ENCODE results near the gene IMPA2.
"Not testable (repeated sequence)": the region's sequence is repeated elsewhere in the genome, so short reads cannot be mapped to it uniquely, and the experiment has no call there.

IMPA2 gene

DNA sequence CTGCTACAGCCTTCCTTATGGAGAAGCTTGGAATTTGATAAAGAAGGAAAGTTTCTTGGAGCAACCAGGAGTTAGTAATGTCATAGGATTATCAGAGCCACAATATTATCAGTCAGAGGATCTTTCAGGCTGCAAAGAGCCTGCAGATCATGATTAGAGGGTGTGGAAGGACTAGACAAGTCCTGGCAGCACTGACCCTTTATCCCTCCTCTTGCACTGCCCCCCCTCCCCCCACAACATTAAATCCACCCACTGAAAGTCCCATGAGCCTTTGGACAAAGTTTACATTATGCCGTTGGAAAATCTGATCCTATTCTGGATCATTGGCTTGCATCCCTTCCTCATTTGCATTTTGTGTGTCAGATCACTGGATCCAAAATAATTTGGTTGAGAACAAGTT is 18.7 kb upstream of the IMPA2 start:
- no peak for ATAC-seq
- no peak for DNase-seq

DNA sequence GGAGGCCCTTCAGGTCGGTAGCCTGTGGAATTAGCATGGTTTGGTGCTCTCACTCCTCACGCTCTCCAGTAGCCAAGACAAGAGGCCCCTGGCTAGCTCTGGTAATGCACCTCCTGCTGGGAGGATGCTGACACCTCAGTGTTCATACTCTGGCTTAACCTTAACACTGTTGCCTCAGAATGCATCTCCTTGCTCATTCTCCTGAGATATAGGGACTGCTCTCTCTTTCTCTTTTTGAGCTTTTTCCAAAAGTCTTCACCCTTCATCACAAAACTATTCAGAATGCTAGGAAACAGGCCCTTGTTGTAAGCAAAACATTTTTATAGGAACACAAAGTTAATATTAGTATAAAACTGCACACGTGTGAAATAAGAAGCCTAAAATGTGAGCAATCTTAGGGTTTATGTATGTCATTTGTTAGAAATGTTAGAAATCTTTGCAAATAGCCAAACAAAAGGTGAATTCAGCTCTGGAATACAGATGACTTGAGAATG is 17.3 kb upstream of the IMPA2 start:
- ATAC-seq (no peak), DNase-seq (no peak)

DNA sequence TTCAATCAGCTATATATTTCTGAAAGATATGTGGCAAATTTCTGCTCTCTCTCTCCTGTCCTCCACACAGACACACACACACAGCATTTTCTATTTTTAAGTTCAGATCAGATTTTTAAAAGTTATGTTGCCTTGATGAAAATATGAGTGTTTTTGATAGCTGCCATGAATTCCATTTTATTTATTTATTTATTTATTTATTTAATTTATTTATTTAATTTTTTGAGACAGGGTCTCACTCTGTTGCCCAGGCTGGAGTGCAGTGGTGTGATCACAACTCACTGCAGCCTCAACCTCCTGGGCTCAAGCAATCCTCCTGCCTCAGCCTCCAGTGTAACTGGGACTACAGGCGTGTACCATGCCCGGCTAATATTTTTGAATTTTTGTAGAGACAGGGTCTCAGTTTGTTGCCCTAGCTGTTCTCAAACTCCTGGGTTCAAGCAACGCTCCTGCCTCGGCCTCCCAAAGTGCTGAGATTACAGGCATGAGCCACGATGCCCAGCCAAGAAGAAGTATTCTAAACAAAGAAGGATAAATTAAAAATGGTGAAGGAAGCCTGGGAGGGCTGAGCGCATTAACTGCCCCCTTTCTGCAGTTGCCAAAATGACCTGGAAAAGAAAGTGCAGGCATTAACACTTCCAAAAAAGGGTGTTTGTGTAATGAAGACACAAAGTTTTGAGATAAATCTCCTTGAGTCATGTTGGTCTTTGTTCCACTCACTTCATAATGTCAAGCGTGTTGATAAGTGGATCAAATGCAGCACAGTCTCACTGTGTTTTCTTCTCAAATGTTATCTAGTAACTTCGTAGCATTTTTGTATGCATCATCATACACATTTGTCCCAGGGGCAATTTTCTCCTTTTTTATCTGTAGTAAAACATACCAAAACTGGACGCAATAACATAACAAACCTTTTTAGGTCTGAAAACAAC is 11.1 kb upstream of the IMPA2 start:
- ATAC-seq (no peak), DNase-seq (no peak)

DNA sequence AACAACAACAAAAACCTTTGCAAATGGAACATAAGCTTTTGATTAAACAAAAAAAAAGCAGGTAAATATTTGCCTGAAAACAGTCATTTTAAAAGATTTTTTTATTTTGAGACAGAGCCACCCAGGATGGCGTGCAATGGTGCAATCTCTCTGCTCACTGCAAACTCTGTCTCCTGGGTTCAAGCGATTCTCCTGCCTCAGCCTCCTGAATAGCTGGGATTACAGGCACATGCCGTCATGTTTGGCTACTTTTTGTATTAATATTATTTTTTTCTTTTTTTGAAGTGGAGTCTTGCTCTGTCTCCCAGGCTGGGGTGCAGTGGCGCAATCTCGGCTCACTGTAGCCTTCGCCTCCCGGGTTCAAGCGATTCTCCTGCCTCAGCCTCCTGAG is 10.5 kb upstream of the IMPA2 start:
- ATAC-seq, DNase-seq: not testable (repeated sequence)

DNA sequence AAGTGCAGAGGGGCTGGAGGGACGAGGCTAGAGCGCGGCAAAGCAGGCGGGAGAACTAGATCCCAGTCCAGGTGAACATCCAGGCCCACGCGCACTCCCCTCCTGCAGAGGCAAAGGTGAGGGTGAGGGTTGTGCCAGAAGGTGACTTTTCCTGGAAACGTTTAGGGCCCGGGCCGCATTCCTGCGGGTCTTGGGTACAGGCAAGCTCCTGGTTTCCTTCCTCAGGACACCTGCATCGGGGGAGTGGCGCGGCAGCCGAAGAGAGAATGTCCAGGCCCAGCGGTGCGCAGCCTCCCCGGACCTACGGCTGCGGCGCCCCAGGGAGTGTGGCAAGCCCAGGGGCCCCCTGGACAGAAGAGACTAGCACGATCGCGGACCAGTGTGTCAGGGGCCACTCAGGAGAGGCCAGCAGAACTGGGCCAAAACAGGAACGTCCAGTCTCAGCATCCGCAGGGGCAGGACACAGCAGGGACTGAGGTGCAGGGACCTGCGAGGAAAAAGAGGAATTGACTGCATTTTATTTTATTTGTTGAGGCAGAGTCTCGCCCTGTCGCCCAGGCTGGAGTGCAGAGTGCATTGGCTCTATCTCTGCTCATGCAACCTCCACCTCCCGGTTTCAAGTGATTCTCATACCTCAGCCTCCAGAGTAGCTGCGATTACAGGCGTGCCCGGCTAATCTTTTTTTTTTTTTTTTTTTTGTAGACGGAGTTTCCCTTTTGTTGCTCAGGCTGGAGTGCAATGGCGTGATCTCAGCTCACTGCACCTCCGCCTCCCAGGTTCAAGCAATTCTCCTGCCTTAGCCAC is 8.7 kb upstream of the IMPA2 start:
- ATAC-seq = no peak
- no peak for DNase-seq

DNA sequence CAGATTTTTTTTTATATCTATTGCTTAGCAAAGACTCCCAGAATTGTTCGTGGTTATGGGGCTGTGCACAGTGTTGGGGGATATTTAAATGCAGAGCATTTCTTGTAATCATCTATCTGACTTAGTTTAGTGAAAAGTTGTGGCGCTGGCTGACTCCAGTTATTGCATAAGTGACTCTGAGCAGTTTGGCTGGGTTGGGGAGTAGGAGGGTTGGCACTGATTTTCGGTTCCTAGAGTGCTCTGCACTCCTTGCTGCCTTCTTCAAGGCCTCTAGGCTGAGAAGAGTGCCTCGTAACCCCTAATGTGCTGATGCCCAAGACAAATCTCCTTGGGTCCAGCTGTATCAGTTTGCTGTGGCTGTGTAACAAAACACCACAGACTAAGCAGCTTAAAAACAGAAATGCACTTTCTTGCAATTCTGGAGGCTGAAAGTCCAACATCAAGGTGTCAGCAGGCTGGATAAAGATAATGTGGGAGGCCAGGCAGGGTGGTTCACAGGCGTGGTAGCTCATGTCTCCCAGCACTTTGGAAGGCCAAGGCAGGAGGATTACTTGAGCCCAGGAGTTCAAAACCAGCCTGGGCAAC is 6.5 kb upstream of the IMPA2 start:
- ATAC-seq = no peak
- no peak for DNase-seq

DNA sequence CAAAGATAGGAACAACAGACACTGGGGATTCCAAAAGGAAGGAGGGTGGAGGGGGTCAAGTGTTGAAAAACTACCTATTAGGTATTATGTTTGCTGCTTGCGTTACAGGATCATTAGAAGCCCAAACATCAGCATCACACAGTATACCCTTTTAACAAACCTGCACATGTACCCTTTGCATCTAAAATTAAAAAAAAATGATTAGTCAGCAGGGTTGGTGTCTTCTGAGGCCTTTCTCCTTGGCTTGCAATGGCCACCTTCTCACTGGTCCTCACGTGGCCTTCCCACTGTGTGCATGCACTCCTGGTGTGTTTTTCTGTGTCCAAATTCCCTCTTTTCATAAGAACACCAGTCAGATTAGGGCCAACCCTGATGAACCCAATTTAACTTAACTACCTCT is 5.6 kb upstream of the IMPA2 start:
- ATAC-seq (no peak), DNase-seq (no peak)

DNA sequence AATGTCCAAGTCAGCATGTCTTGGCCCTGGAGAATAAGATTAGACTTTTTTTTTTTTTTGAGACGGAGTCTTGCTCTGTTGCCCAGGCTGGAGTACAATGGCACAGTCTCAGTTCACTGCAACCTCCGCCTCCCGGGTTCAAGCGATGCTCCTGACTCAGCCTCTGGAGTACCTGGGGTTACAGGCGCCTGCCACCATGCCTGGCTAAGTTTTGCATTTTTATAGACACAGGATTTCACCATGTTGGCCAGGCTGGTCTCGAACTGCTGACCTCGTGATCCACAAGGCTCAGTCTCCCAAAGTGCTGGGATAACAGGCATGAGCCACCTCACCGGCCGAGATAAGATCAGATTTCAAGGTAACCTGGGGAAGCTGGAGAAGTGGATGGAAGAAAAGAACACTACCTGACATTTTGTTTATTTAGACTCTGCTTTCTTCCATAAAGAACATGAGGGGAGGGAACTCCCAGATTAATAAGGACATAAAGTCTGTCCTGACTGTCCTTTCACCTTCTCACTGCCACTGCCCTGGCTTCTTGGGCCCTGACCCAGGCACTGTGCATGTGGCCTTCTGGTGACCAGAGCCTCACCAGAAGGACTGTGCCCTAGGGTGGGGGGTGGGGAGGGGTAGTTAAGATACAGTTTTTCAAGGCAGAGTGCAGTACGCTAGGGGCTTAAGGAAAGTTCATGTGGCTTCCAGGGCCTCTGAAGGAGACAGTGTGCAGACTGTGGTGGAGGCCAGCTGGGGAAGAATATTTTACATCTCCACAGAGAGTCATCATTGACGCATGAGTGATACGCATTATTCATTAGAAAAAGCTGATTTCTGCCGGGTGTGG is 4.8 kb upstream of the IMPA2 start:
- ATAC-seq (no peak), DNase-seq (no peak)

DNA sequence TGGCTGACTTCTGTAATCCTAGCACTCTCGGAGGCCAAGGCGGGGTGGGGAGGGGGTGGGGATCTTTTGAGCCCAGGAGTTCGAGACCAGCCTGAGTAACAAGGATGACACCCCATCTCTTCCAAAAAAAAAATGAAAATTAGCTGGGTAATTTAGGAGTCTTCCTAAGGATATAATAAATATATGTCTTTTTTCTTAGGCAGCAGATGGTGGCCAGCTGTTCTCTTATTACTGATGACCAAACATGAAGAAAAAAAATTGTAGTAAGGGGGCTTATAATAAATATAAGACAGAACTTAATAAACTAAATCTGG is 4.2 kb upstream of the IMPA2 start:
- ATAC-seq = no peak

DNA sequence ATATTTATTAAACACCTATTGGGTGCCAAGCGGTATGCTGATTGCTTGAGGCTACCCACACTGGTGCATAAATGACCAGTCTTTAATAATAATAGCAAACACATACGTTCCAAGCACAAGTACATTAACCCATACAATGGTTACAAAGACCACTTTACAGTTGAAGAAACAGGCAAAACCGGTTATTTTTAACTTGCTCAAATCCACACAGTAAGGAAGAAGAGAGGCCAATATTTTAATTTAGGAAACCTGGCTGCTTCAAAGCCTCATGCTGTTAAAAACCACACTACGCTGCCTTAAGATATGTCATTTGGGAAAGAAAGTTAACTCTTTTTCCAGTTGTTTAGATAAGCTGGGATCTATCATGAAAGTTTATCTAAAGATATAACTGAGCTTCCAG is 2.4 kb upstream of the IMPA2 start:
- ATAC-seq = no peak
- DNase-seq = no peak

More for the DNA sequence above, 4.2 kb upstream of the IMPA2 start:
- DNase-seq = no peak

DNA sequence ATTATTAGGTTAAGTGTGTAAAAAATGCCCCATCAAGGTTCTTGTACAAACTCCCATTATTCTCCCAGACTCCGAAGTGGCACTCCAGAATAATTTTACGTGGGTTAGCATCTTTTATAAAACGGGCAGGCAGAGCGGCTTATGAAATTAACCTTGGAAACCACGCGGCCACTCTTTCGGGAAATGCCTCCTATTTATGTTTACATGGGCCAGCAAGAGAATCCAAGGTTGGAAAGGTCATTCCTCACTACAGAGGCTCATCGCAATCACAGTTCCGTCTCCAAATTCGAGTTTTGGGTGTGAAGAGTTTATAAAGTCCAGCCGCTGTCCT is 1.2 kb upstream of the IMPA2 start:
- ATAC-seq (no peak), DNase-seq (no peak)

DNA sequence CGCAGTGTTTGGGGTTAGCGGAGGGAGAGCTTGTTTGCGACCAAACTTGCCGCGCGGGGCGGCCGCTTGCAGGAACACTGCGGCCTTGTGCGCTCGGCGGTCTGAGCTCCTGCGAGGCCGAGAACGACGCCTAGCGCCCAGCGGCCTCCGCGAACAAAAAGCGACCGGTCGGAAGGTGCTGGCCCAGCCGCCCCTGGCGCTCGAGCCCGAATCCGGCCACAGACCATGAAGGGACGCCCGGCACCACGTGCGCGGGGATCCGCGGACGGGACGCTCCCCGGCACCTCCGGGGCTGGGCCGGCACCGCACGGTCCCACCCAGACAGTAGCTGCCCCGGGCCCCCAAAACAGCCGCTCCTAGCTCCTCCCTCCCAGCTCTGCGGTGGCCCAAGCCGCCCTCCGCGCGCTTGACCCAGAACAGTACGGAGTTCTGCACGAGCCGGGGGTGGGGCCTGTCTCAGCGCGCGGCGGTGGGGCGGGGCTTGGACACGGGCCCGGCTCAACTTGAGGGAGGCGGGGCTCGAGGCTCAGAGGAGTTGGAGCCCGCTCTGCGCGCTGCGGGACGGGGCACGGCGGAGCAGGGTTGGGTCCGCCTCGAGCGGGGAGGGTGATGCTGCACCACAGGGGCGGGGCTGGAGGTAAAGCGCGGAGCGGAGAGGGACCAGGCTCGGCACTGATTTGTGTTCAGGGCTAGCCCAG is 664 bp upstream of the IMPA2 start:
- DNase-seq (no peak), ATAC-seq (peak; percentile 96)

DNA sequence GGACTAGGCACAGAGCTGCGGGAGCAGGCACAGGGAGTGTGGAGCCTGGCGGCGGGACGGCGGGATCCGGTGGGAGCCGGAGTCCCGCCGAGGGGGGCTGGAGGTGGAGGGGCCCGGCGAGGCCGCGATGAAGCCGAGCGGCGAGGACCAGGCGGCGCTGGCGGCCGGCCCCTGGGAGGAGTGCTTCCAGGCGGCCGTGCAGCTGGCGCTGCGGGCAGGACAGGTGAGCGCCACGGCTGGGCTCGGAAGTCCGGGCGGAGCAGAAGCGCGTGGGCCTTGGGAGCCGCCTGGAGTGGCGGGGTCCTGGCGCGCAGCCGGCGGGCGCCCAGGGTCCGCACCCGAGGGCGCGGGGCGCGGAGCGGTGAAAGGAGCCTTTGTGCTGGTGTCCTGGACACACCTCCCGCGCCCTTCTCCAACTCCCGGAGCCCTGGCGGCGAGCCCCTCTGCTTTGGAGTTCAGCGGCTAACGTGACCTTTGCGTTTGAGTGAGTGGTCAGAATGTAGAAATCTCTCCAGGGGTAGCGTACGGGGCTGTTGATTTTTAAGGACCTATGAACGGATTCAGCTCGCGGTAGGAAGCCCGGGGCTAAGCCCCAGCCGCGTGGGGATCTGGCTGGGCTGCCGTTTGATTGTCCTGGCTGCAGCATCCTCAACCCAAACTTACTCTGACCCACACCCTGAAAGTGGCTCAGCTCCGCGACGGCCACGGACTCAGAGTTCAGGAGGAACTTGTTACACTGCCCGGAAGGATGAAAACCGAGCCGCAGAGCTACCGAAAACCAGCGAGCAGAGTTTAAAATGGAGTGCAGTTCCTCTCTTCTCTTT is 448 bp downstream of the IMPA2 start:
- ATAC-seq (peak; percentile 1), DNase-seq (peak; percentile 38)

DNA sequence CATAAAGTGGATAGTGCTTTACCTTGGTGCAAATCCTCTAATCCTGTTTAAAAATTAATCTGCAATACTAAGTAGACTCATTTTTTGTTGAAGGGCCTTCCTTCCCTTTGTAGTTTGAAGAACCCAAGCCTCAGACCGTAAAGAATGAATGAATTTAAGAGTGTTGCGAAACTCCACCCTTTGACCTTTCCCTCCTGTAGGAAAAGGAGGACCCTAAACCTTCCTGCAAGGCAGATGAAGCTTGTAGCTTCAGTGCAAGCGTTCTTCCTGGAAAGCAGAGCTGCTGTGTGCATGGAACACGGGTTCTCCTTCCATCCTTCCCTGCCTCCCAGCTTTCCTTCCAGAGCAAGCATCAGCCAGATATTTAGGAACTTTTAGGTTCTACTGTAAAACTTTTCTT is 1.7 kb downstream of the IMPA2 start:
- DNase-seq (no peak), ATAC-seq (no peak)

DNA sequence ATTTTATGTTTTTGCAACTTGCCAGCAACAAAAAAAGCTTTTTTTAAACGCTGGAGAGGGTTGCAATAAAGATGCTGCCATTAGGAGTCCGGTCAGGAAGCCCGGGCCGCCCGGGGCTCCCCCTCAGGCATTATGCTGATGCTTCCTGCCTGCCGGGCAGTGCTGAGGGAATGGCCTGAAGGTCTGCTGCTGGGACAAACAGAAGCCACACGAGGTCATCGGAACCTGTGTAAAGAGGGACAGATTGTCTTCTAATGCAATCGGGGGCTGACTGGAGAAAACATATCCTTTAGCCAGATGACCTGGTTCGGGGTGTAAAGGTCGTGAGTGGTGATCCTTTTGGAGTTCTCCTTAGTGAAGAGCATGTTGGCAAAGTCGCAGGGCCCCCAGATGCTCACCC is 2.3 kb downstream of the IMPA2 start:
- no peak for ATAC-seq

DNA sequence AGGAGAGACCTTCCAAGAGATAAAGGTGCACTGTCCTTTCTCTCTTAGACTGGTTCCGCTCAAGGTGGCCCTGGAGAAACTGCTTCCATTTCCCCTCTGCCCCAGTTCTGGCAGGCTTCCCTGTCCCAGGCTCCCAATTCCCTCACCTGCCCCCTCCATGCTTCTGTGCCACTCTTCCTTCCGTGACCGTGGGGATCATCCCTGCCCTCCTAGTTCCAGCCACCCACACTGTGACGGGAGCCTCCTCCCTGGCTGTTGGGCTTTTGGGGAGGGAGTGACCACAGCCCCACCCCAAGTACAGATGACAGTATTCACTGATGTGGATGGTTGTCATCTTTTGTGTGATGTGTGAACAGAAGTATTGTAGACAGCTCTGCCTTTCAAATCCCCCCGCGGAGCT is 2.8 kb downstream of the IMPA2 start:
- ATAC-seq = no peak
- no peak for DNase-seq

More for the DNA sequence above, 2.3 kb downstream of the IMPA2 start:
- DNase-seq = no peak

DNA sequence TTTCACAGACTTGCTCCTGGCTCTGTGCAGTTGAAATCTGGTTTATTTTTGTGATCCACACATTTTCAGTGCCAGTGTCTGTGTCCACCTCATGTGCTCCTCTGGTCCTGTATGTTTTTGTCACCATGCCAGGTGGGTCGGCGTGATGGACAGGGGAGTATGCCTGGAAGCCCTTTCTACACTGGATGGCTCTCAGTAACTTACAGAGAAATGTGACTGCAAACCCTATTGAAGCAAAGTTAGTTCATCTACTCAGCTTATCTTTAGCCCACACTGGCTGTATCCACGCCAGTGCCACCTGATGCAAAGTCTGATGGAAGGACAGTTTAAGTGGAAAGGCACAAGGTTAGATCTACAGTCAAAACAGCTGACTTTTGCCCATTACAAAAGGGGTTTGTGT is 4.3 kb downstream of the IMPA2 start:
- ATAC-seq (no peak), DNase-seq (no peak)

DNA sequence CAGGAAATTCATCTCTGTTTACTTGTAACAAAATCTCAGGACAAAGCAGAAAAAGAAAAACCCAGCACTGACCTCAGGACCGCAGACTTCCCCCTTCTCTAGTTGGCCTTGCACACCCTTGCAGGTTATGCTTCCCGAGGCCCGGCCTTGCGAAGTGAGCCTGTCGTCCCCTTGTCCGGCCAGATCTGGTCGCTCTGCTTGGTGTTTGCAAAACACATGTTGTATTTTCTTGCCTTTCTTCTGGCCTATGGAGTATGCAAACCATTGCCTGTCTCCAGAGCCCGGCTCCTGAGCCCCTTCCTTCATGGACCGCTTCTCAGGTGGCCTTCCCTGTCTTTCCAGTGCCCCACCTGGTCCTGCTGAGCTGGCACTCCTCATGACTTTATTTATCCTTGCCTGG is 4.8 kb downstream of the IMPA2 start:
- no peak for DNase-seq

DNA sequence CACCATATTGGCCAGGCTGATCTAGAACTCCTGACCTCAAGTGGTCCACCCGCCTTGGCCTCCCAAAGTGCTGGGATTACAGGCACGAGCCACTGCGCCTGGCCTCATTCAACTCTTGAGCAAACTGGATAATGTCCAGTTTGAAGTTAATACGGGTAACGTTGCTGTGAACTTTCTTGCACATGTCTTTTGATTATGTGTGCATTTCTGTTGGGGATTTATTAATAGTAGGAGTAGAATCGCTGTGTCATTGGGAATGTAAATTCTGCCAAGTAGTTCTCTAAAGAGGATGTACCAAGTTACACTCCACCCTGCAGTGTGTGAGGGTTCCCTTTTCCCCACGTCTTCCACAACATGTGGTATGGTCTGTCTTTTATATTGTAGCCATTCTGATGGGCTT is 6.2 kb downstream of the IMPA2 start:
- DNase-seq (no peak), ATAC-seq (no peak)

More for the DNA sequence above, 4.8 kb downstream of the IMPA2 start:
- no peak for ATAC-seq

DNA sequence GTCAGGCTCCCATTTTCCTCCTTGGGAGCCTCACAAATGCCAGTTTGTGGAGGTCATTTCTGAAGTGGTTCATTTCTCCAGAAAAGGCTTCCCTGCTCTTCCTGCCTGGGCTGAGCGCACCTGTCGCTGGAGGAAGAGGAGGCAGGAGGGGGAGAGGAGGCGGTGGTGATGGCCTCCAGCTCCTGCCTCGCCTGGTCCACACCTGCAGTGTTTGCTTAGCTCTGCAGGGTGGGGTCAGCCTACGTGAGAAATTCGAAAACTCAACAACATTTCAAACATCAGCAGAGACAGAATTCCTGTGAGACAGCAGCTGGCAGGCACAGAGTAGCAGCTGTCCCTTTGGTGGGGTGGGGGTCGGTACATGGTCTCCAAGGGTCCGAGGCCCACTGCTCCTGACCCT is 7.9 kb downstream of the IMPA2 start:
- ATAC-seq = no peak

DNA sequence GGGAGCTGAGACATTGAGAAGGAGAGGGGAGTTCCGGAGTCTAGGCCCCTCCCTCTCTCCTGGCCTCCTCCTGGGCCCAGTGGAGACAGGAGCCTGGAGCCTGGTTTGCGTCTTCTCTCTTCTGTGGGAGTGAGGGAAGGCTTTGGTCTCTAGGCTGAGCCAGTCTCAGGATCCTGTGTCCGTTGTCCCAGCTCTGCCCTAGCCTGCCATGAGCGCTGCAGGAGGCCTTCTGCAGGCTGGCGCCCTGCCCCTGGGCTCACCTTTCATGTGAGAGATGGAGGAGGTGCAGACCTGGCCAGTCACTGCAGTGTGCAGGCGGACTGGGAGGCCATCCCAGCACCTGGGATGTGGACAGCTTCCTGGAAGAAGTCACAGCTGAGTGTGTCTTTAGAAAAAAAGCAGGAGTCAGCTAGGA is 8.7 kb downstream of the IMPA2 start:
- ATAC-seq = no peak
- DNase-seq = no peak

More for the DNA sequence above, 7.9 kb downstream of the IMPA2 start:
- no peak for DNase-seq

All from stimulated activated naive CD8-positive, alpha-beta T cell treated with anti-CD3 and anti-CD28 coated beads, Interleukin-15, Interleukin-2, amounts not matched to agents 100 U/mL and 50 U/mL, for 24 hours (primary cell).